Adipose tissue (tissue), 3 donors: ENCODE results near the gene RNU6-9. TPM values are rescaled to one million over a fixed set of nuclear protein-coding genes. Genes with fewer than 3 reads are reported as not detected.
"Not testable (repeated sequence)": the region's sequence is repeated elsewhere in the genome, so short reads cannot be mapped to it uniquely, and the experiment has no call there.

ENCODE experiments used
- H3K27ac ChIP-seq: one replicate; pipeline ENCODE4 v1.5.1; 2013; ENCODE audit warnings: low read depth, low read length
- WGBS, 3 donors: extraction: QIAGEN DNeasy Blood & Tissue Kit; methylation state at CpG; one replicate each; pipeline ENCODE4 v1.1.7; 2013; 5-methylcytosine and 5-hydroxymethylcytosine counted together
- polyA plus RNA-seq, 3 donors: library from polyadenylated mRNA; stranded (reverse); fragments of 200-250 nt; gene quantifications; one replicate each; pipeline ENCODE4 v1.2.3, GENCODE V29; 2013
- donor health status: healthy with polysubstance abuse.
- donor health status: Bipolar disorder and iron deficiency.
- donor health status: healthy.

Gene RNU6-9
- polyA plus RNA-seq, 3 donors, result not detected

GRCh38 chr19:873084-873483, 20.2 kb upstream of the RNU6-9 start:
- WGBS, 3 donors, result 86 to 97% (median 95%) methylated on average over 5 to 9 of the region's 13 CpGs
- no peak overlapping the region for H3K27ac ChIP-seq

- WGBS, 3 donors, result 92 to 97% (median 93%) methylated on average over 22 of the region's 22 CpGs
- no peak overlapping the region for H3K27ac ChIP-seq
Observed at GRCh38 chr19:873561-874041, 19.7 kb upstream of the RNU6-9 start.

GRCh38 chr19:875265-875879, 17.9 kb upstream of the RNU6-9 start:
- no peak overlapping the region for H3K27ac ChIP-seq
- 89 to 94% (median 93%) methylated on average over 28 of the region's 28 CpGs for WGBS, 3 donors

- no peak overlapping the region for H3K27ac ChIP-seq
- 83 to 86% (median 84%) methylated on average over 18 of the region's 18 CpGs for WGBS, 3 donors
Observed at GRCh38 chr19:876089-876488, 17.2 kb upstream of the RNU6-9 start.

GRCh38 chr19:876780-877314, 16.4 kb upstream of the RNU6-9 start:
- WGBS, 3 donors, result 88 to 93% (median 92%) methylated on average over 27 to 29 of the region's 29 CpGs
- no peak overlapping the region for H3K27ac ChIP-seq

- 84 to 93% (median 90%) methylated on average over 20 to 23 of the region's 23 CpGs for WGBS, 3 donors
- H3K27ac ChIP-seq, result not testable (repeated sequence)
Observed at GRCh38 chr19:877992-878660, 15.2 kb upstream of the RNU6-9 start.

- not testable (repeated sequence) for H3K27ac ChIP-seq
- 87 to 91% (median 89%) methylated on average over 24 of the region's 24 CpGs for WGBS, 3 donors
Observed at GRCh38 chr19:878751-879561, 14.3 kb upstream of the RNU6-9 start.

GRCh38 chr19:879711-880438, 13.4 kb upstream of the RNU6-9 start:
- WGBS, 3 donors, result 88 to 92% (median 90%) methylated on average over 36 to 37 of the region's 37 CpGs
- H3K27ac ChIP-seq, result no peak overlapping the region

GRCh38 chr19:881385-882071, 11.8 kb upstream of the RNU6-9 start:
- H3K27ac ChIP-seq, result no peak overlapping the region
- WGBS, 3 donors, result 98 to 99% (median 98%) methylated on average over 34 of the region's 34 CpGs

- no peak overlapping the region for H3K27ac ChIP-seq
- 90 to 97% (median 93%) methylated on average over 15 to 30 of the region's 30 CpGs for WGBS, 3 donors
Observed at GRCh38 chr19:882871-883497, 10.3 kb upstream of the RNU6-9 start.

- no peak overlapping the region for H3K27ac ChIP-seq
- WGBS, 3 donors, result 89 to 95% (median 92%) methylated on average over 22 of the region's 22 CpGs
Observed at GRCh38 chr19:883661-884211, 9.5 kb upstream of the RNU6-9 start.

- 93 to 94% (median 94%) methylated on average over 38 to 51 of the region's 51 CpGs for WGBS, 3 donors
- no peak overlapping the region for H3K27ac ChIP-seq
Observed at GRCh38 chr19:884420-885211, 8.7 kb upstream of the RNU6-9 start.

- WGBS, 3 donors, result 94 to 96% (median 96%) methylated on average over 57 to 64 of the region's 64 CpGs
- H3K27ac ChIP-seq, result no peak overlapping the region
Observed at GRCh38 chr19:885536-886224, 7.6 kb upstream of the RNU6-9 start.

GRCh38 chr19:887072-887471, 6.2 kb upstream of the RNU6-9 start:
- H3K27ac ChIP-seq, result no peak overlapping the region
- WGBS, 3 donors, result 87 to 90% (median 88%) methylated on average over 16 of the region's 16 CpGs

GRCh38 chr19:887599-887998, 5.7 kb upstream of the RNU6-9 start:
- 95 to 96% (median 95%) methylated on average over 10 of the region's 10 CpGs for WGBS, 3 donors
- no peak overlapping the region for H3K27ac ChIP-seq
